CD4-positive, alpha-beta T cell treated with Interleukin-4 for 1 hour (primary cell): ENCODE results near the gene ALDH3A2.
A peak's percentile ranks its signal among the peaks of the same experiment; 100 is the strongest.

ENCODE experiments used
- DNase-seq, 2 donors: peaks; one replicate each; pipeline ENCODE4 v3.0.0-alpha.2; 2020 to 2022

ALDH3A2 gene

GRCh38 chr17:19717031-19717360 is 68.4 kb downstream of the ALDH3A2 start:
- no peak for DNase-seq

- no peak for DNase-seq
Observed at GRCh38 chr17:19717411-19717908, 68.9 kb downstream of the ALDH3A2 start.

DNA sequence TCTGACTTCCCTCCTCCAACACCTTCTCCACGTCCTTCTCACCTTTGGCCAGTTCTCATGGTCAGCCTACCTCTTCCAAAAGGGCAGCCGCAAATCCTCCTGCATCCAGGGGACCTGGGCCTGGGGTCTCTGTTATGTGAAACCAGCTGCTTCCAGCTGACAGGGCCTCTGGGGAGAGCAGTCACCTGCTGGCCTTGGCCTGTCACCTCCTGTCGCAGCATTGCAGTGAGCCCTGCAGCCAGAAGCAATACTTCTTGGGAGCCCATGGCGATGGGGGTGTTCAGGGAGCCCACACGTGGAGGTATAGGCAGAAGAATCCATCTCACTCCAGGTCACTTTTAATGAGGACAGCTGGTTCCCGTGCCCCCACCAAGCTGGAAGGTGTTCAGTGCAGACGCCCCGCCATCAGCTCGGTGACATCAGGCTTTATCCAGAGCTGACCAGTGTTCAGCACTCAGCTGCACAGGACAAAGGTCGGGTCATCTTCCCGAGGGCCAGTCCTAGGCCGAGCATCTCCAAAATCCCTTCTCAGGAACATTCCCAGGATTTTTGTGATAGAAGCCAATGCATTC is 69.6 kb downstream of the ALDH3A2 start:
- DNase-seq = no peak

GRCh38 chr17:19718613-19719354 is 70.2 kb downstream of the ALDH3A2 start:
- DNase-seq = no peak

- no peak for DNase-seq
Observed at GRCh38 chr17:19719355-19720209, 71.0 kb downstream of the ALDH3A2 start.

GRCh38 chr17:19720210-19720475 is 71.6 kb downstream of the ALDH3A2 start:
- no peak for DNase-seq

GRCh38 chr17:19720631-19721426 is 72.3 kb downstream of the ALDH3A2 start:
- DNase-seq = no peak

GRCh38 chr17:19723964-19724363 is 75.4 kb downstream of the ALDH3A2 start:
- no peak for DNase-seq

- DNase-seq = peak; percentile 52 to 78
Observed at GRCh38 chr17:19724501-19725420, 76.2 kb downstream of the ALDH3A2 start.

- DNase-seq = peak in 1 of 2 donors; percentile 29
Observed at GRCh38 chr17:19725486-19725885, 76.9 kb downstream of the ALDH3A2 start.

- DNase-seq = no peak
Observed at GRCh38 chr17:19726631-19727376, 78.3 kb downstream of the ALDH3A2 start.
